GM23338 (cell line): ENCODE results near the gene CIZ1. TPM values are rescaled to one million over a fixed set of nuclear protein-coding genes. Genes with fewer than 3 reads are reported as not detected.

ENCODE experiments used
- ATAC-seq: fragments of 200-7000 bp; cut with Tn5 transposase; 3 replicates; pipeline ENCODE4 v1.9.1; 2020
- DNase-seq: peaks from one replicate; pipeline ENCODE4 v3.0.0-alpha.2; 2015; ENCODE audit warnings: low spot score
- H2AFZ ChIP-seq: fragments of 200-600 bp; sonication (generic); 2 replicates; pipeline ENCODE4 v1.8.0; 2016; ENCODE audit warnings: antibody characterized with exemption, mild to moderate bottlenecking, moderate library complexity
- H3F3A ChIP-seq: fragments of 200-600 bp; sonication (generic); replicated peaks from 2 replicates; pipeline ENCODE4 v1.8.0; 2017; ENCODE audit warnings: antibody characterized with exemption, mixed run types, low read depth
- H3K27ac ChIP-seq: fragments of 200-600 bp; sonication (generic); 2 replicates; pipeline ENCODE4 v1.6.1; 2016; ENCODE audit warnings: low read depth
- H3K27me3 ChIP-seq: fragments of 200-600 bp; sonication (generic); 2 replicates; pipeline ENCODE4 v1.8.0; 2016; ENCODE audit warnings: mild to moderate bottlenecking, mixed run types, moderate library complexity; ENCODE audit not compliant: insufficient read depth
- H3K36me3 ChIP-seq: fragments of 200-600 bp; sonication (generic); 2 replicates; pipeline ENCODE4 v1.8.0; 2016; ENCODE audit warnings: mild to moderate bottlenecking; ENCODE audit not compliant: insufficient read depth
- H3K4me1 ChIP-seq: fragments of 200-600 bp; sonication (generic); 2 replicates; pipeline ENCODE4 v1.8.0; 2016; ENCODE audit warnings: mild to moderate bottlenecking, moderate library complexity; ENCODE audit not compliant: insufficient read depth
- H3K4me2 ChIP-seq: fragments of 200-600 bp; sonication (generic); 2 replicates; pipeline ENCODE4 v1.7.1; 2017; ENCODE audit warnings: mixed run types
- H3K4me3 ChIP-seq: fragments of 200-600 bp; sonication (generic); 2 replicates; pipeline ENCODE4 v1.6.1; 2016; ENCODE audit warnings: mixed run types
- H3K79me2 ChIP-seq: fragments of 200-600 bp; sonication (generic); replicated peaks from 2 replicates; pipeline ENCODE4 v1.8.0; 2017; ENCODE audit warnings: mild to moderate bottlenecking; ENCODE audit not compliant: insufficient read depth
- H3K9me2 ChIP-seq: fragments of 200-600 bp; sonication (generic); 2 replicates; pipeline ENCODE4 v1.8.0; 2017; ENCODE audit not compliant: insufficient read depth
- H4K20me1 ChIP-seq: fragments of 200-600 bp; sonication (generic); replicated peaks from 2 replicates; pipeline ENCODE4 v1.8.0; 2017; ENCODE audit warnings: mild to moderate bottlenecking; ENCODE audit not compliant: insufficient read depth
- H3K27ac Mint-ChIP-seq: 2 replicates; pipeline ENCODE4 v1.8.0; 2020; ENCODE audit warnings: inconsistent platforms, mild to moderate bottlenecking, moderate library complexity, mixed read lengths
- H3K27me3 Mint-ChIP-seq: 3 replicates; pipeline ENCODE4 v1.8.0; 2022; ENCODE audit warnings: low read depth, mild to moderate bottlenecking, moderate library complexity, mixed read lengths, inconsistent platforms; ENCODE audit not compliant: insufficient read depth, poor library complexity
- H3K36me3 Mint-ChIP-seq: 3 replicates; pipeline ENCODE4 v1.8.0; 2021; ENCODE audit warnings: low read depth, mild to moderate bottlenecking, inconsistent platforms, moderate library complexity, mixed read lengths
- H3K4me1 Mint-ChIP-seq: 3 replicates; pipeline ENCODE4 v1.8.0; 2020; ENCODE audit warnings: mild to moderate bottlenecking, inconsistent platforms, mixed read lengths
- H3K4me3 Mint-ChIP-seq: 3 replicates; pipeline ENCODE4 v1.8.0; 2021; ENCODE audit warnings: moderate library complexity, mild to moderate bottlenecking, inconsistent platforms, mixed read lengths
- H3K9me3 Mint-ChIP-seq: 3 replicates; pipeline ENCODE4 v1.8.0; 2020; ENCODE audit warnings: moderate library complexity, mild to moderate bottlenecking, inconsistent platforms, mixed read lengths
- CREB1 ChIP-seq: fragments of 250-450 bp; sonication (Bioruptor Pico); IDR thresholded peaks from 2 replicates; pipeline ENCODE4 v1.5.0; 2020; ENCODE audit warnings: low read depth, mild to moderate bottlenecking, moderate library complexity
- EZH2 ChIP-seq: fragments of 200-600 bp; sonication (generic); IDR thresholded peaks from one replicate; pipeline ENCODE4 v1.8.0; 2017; ENCODE audit warnings: antibody characterized with exemption, mild to moderate bottlenecking, low read depth; ENCODE audit not compliant: unreplicated experiment
- JUNB ChIP-seq: IDR thresholded peaks from one replicate; pipeline ENCODE4 v1.6.1; 2016; ENCODE audit warnings: antibody characterized with exemption; ENCODE audit not compliant: unreplicated experiment
- NANOG ChIP-seq: IDR thresholded peaks from 2 replicates; pipeline ENCODE4 v1.6.1; 2016; ENCODE audit warnings: antibody characterized with exemption, borderline replicate concordance
- STAT1 ChIP-seq: IDR thresholded peaks from one replicate; pipeline ENCODE4 v1.6.1; 2016; ENCODE audit warnings: antibody characterized with exemption; ENCODE audit not compliant: unreplicated experiment
- ZNF462 ChIP-seq: fragments of 250-450 bp; sonication (Bioruptor Pico); IDR thresholded peaks from 2 replicates; pipeline ENCODE4 v1.5.0; 2020; ENCODE audit warnings: mild to moderate bottlenecking, moderate library complexity
- polyA plus RNA-seq: library from polyadenylated mRNA; unstranded; fragments of >200 nt; fragmentation: Nextera tagmentation; extraction: Ambion mirVana; gene quantifications from 2 replicates; pipeline ENCODE4 v1.2.1, GENCODE V29; 2016
- total RNA-seq: library from RNA; depleted of rRNA; stranded (reverse); fragments of >200 nt; shearing (Covaris generic); gene quantifications from 2 replicates; pipeline ENCODE4 v1.2.3, GENCODE V29; 2014
- TF ChIP-seq, protein P1 (sequence below), 2 experiments: fragments of 200-600 bp in 1 of 2; sonication (generic) in 1 of 2; conservative IDR thresholded peaks; 2 replicates each; pipeline versions ENCODE4 v1.5.1 to v1.6.1; 2016 to 2017; ENCODE audit warnings: antibody characterized with exemption in 2 of 2, low read depth in 2 of 2, mild to moderate bottlenecking in 2 of 2, moderate library complexity in 1 of 2

Gene CIZ1
- total and polyA plus RNA-seq, 2 experiments from 2014 or later = 49.6 to 61.4 TPM

DNA sequence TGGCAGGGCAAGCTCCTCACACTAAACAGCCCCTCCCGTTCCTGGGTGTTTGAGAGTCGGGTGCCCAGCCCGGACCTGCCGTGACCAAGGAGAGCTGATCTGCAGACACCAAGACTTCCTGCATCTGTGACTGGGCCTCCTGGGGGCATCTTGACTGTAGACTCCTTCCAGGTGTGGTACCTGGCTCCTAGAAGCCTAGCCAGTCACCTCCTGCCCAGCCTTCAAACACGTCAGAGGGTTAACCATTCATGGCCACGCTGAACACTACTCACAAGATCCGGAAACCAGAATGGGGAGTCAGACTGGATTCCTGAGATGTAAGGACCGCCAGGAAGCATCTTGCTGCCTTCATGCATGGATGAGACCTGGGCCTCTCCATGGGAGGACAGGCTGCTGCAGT, 45.8 kb downstream of the CIZ1 start:
- no peak for ATAC-seq
- H3K27ac Mint-ChIP-seq = no peak overlapping the region

GRCh38 chr9:128144239-128145181, 46.9 kb downstream of the CIZ1 start:
- no peaks in the 10 kb centered on the region for H3K9me3 Mint-ChIP-seq
- H3K36me3 Mint-ChIP-seq = no peaks in the 10 kb centered on the region
- Histone ChIP-seq H3F3A (no peaks in the 10 kb centered on the region), H3K27ac (no peak overlapping the region), H3K36me3 (no peaks in the 10 kb centered on the region), H3K27me3 (no peaks in the 10 kb centered on the region), H3K4me1 (no peaks in the 10 kb centered on the region), H3K4me3 (no peak overlapping the region), H4K20me1 (no peaks in the 10 kb centered on the region), H3K79me2 (no peaks in the 10 kb centered on the region), H3K4me2 (no peak overlapping the region), H2AFZ (no peak overlapping the region), H3K9me2 (no peaks in the 10 kb centered on the region)
- H3K4me3 Mint-ChIP-seq = no peak overlapping the region
- peaks cover 8% of the 10 kb centered on the region for H3K27me3 Mint-ChIP-seq
- no peaks in the 10 kb centered on the region; the same call in 2 of the 3 replicates for H3K4me1 Mint-ChIP-seq
- DNase-seq (no peak), ATAC-seq (no peak)
- TF ChIP-seq EZH2 (no peak), ZNF462 (no peak), JUNB (no peak)
- no peak overlapping the region for H3K27ac Mint-ChIP-seq

More for the DNA sequence above, 45.8 kb downstream of the CIZ1 start:
- no peaks in the 10 kb centered on the region for H3F3A ChIP-seq
- H2AFZ ChIP-seq = no peak overlapping the region
- TF ChIP-seq NANOG (no peak), STAT1 (no peak), EZH2 (no peak), CREB1 (CRISPR knock-in tag) (no peak)
- TF ChIP-seq, protein P1, sequence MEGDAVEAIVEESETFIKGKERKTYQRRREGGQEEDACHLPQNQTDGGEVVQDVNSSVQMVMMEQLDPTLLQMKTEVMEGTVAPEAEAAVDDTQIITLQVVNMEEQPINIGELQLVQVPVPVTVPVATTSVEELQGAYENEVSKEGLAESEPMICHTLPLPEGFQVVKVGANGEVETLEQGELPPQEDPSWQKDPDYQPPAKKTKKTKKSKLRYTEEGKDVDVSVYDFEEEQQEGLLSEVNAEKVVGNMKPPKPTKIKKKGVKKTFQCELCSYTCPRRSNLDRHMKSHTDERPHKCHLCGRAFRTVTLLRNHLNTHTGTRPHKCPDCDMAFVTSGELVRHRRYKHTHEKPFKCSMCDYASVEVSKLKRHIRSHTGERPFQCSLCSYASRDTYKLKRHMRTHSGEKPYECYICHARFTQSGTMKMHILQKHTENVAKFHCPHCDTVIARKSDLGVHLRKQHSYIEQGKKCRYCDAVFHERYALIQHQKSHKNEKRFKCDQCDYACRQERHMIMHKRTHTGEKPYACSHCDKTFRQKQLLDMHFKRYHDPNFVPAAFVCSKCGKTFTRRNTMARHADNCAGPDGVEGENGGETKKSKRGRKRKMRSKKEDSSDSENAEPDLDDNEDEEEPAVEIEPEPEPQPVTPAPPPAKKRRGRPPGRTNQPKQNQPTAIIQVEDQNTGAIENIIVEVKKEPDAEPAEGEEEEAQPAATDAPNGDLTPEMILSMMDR (conservative IDR thresholded peaks at IDR 0.05; ENCODE audit: low read depth in 2 of 2) = no peak
- no peaks in the 10 kb centered on the region for H3K27me3 ChIP-seq
- H3K79me2 ChIP-seq = no peaks in the 10 kb centered on the region
- H3K4me3 ChIP-seq = no peak overlapping the region
- H3K36me3 ChIP-seq = no peaks in the 10 kb centered on the region
- H3K9me2 ChIP-seq = no peaks in the 10 kb centered on the region
- Mint-ChIP-seq H3K4me1 (peaks cover 5% of the 10 kb centered on the region), H3K36me3 (no peaks in the 10 kb centered on the region), H3K4me3 (no peak overlapping the region), H3K9me3 (no peaks in the 10 kb centered on the region), H3K27me3 (peaks cover 8% of the 10 kb centered on the region)
- peaks cover 3% of the 10 kb centered on the region for H3K4me1 ChIP-seq
- H4K20me1 ChIP-seq = no peaks in the 10 kb centered on the region
- no peak overlapping the region for H3K4me2 ChIP-seq
- no peak for DNase-seq
- no peak overlapping the region for H3K27ac ChIP-seq
